Measurements from ENCODE around the gene WWOX.

Gene WWOX

DNA sequence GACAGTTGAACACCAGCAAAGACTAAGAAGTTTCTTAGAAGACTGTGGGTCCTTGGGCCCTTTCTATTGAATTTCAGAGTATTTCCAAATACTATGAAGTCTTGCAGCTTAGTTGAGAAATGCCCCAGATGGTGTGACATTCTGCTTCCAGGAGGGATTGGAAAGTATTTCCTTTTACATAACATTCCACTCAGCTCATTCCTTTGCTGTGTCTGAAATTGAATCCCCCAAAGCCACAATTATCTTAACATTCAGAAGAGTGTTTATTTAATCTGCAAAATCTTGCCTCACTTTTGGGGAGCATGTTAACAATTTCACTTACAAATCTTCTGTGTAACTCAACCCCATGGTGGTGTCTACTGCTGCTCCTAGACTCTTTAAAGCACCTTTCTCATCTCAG, 307.7 kb downstream of the WWOX start:
- DNase-seq = no peak

DNA sequence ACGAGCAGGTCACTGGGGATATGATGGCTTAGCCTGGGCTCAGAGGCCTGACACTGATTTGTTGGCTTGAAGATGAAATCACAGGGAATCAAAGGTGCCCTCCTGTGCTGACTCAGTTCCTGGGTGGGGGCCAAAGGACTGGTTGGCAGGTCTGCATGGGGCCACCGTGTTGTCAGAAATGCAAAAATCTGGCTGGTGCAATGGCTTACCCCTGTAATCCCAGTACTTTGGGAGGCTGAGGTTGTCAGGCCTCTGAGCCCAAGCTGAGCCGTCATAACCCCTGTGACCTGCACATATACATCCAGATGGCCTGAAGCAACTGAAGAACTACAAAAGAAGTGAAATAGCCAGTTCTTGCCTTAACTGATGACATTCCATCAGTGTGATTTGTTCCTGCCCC, 314.2 kb downstream of the WWOX start:
- DNase-seq = no peak

DNA sequence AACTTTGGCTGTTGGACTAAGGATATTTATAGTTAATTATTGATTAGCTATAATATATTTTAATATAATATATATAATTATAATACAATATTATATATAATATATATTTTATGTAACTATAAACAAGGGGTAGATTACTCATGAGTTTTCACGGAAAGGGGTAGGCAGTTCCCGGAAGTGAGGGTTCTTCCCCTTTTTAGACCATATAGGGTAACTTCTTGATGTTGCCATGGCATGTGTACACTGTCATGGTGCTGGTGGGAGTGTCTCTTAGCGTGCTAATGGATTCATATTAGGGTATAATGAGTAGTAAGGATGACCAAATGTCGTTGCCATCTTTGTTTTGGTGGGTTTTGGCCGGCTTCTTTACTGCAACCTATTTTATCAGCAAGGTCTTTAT, 315.6 kb downstream of the WWOX start:
- no peak for DNase-seq

DNA sequence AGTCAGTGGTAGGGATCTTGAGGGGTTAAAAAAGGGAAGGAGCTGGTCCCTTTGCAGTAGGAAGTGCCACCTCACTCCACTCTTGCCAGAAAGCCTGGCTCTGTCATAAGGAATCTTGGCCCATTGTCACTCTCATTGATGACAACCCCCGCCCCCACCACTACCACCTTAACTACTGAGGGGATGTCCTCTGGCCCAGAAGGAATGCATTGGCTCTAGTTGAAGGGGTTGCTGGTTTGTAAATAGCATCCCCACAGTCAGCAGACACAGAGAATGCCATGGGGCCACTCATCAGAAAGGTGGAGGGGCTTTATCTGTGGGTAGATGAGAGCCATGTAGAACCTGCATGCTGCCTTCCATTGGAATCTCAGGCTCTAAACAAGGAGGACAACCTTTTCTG, 316.2 kb downstream of the WWOX start:
- no peak for DNase-seq

DNA sequence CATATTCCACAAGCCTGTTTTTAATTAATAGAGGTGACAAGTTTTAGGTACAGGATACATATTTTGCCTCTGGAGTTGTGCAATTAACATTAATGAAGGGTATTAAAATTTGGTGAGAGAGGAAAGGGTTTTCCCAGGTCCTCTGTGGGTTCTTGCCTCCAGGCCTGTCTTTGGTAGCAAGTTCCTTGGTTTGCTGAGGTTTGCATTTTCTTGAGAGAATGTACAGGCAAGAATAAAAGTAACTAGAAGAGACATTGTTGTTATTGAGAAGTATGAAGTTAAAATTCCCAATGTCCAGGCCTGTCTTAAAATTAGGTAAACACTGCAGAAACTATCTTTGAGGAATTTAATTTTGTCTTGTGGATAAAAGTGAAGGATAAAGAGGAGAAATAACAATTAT, 316.9 kb downstream of the WWOX start:
- no peak for DNase-seq

DNA sequence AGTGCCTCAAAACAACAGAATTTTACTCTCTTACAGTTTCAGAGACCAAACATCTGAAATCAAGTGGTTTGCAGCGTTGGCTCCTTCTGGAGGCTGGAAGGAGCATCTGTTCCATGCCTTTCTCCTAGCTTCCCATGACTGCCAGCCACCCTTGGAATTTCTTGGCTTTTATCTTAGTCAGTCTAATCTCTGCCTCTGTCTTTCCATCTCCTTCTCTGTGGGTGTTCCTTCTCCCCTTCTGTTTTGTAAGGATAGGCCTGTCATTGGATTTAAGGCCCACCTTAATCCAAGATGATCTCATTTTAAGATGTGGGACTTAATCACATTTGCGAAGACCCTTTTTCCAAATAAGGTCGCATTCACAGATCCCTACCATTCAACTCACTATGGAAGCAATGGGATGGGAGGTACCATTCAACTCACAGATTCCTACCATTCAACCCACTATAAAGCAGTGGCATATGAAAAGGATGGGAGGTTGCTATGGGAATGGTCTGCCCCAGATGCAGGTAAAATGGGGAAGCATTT, 321.8 kb downstream of the WWOX start:
- DNase-seq = no peak

DNA sequence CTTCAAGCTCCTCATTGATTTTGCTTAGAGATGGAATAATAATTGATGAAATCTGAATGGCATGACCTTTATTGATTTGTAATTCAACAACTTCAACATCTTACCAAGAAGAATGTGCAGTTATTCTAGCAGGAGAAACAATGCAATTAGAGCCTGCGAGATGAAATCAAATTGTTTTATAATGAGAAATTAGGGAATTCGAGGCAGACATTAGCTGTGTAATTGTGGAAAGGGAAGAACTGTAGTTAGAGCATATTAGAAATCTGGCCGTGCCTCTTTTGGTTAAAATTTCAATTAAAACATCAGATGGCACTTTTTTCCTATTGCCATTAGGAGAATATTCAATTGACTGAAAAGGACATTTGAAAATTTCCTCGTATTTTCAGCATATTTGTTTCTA, 325.8 kb downstream of the WWOX start:
- no peak for DNase-seq

DNA sequence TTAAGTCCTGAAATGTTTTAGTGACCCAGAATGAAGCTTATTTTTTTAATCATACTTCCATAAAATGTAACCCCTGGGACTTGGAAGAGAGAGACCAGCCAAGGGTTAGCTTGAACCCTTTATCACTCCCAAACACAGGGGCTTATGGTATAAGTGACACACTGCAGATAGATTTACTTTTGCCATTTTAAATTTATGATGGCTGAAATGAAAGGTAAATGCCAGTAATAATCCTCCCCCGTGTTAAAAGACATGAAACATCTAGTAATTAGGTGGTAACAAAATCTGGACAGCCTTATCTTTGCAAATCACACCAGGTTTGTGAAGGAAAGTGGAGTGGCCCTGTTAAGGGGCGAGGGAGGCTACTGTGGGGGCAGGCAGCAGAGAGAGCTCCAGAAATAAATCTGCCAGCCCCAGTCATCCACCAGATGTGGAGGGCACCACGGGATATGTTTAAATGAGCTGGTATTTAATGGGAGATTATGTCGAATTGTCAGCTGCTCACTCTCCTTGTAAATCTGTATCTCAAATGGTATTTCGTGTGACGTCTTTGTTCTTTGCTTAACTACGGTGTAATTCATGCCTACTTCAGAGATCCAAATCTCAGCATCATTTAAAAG, 326.5 kb downstream of the WWOX start:
- DNase-seq = no peak

DNA sequence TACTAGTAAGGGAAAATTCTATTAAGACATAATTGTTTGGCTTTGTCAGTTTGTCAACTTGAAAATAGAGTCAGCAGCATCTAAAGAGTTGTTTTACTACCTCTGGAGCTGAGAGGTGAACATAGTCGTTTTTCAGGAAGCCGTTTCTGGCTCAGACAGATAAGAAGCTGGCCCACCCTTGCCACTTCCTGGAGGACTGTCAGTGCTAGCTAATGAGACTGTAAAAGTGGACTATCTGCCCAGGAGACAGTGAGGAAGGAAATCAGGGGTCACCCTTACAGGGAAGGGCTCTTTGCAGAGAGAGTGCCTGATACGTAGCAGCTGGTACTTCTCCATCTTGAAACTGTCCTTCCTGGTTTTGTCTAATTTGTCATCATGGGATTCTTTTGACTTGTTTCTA, 328.7 kb downstream of the WWOX start:
- no peak for DNase-seq

DNA sequence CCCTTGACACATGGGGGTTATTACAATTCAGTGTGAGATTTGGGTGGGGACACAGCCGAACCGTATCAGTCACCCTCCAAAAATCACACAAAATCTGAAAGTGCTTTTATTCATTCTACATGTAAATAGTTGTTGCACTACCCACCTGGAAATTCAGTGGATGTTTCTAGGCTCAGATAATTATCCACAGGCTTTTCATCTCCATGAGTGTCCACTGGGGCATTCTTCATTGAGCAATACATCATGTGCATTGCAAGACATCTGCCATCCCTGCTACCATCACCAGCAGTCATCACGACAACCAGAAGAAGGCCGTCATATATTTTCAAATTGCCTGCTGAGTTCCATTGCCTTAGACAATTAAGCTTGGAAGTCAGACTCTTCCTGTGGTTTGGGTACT, 330.8 kb downstream of the WWOX start:
- no peak for DNase-seq

DNA sequence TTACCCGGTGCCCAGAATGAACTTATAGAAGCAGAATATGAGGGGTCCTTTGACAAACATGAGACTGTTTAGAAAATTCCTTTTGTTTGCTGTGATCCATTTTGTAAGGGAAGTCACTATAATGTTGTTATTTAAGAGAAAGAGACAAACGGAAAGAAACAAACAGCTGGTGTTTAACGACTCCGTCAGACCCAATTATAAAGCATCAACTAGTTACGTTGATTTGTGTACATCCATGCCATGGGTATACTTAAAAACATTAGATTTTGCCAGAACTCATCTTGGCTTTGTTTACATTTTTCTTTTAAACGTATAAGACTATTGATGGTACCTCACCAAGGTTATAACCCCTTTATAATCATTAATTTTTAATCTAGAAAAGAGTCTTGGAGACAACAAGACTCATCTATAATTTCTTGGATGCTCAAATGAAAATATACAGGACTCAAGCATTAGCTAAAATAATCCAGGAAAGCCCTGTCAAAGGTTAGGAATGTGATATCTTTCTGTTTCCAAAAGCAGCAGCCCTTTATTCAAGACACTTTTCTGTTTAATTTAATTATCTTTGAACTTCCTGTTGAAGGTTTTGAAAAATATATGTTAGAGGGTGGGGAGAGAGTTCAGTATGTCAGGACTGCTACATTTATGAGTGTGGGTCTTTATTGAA, 331.7 kb downstream of the WWOX start:
- no peak for DNase-seq

DNA sequence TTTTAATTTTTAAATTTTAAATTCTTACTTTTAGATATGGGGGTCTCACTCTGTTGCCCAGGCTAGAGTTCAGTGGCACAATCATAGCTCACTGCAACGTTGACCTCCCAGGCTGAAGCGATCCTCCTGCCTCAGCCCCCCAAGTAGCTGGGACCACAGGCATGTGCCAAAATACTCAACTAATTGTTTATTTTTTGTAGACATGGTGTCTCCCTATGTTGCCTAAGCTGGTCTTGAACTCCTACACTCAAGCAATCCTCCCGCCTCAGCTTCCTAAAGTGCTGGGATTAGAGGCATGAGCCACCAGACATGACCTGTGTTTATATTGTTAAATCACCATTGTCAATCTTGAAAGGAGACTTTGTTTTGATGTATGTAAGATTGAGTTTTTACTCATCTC, 332.2 kb downstream of the WWOX start:
- no peak for DNase-seq

DNA sequence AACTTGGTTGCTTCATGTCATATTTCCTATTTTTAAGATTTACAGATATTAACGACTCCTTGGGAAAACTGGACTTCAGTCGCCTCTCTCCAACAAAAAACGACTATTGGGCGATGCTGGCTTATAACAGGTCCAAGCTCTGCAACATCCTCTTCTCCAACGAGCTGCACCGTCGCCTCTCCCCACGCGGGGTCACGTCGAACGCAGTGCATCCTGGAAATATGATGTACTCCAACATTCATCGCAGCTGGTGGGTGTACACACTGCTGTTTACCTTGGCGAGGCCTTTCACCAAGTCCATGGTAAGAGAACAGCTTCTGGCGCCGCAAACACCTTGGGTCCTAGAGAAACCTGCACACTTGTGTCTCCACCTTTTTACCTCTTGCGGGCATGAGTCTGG, 333.0 kb downstream of the WWOX start:
- DNase-seq = no peak

DNA sequence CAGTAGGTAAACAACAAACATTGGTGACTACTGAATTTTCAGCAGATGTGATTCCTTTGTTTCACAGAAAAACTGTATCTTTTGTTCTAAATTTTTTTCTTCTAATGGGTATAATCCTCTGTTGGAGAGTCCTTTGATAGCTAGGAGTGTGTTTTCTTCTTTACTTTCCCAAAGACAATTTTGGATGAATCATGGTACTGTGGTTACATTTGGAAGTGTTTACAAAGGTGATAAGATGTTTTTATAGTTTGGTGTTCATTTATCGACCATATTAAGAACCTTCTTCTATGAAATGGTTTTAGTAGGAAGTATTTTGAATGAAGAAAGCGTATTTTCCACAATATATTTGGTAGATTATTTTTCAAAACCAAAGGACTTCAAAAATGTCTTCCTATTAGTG, 333.7 kb downstream of the WWOX start:
- DNase-seq = no peak

DNA sequence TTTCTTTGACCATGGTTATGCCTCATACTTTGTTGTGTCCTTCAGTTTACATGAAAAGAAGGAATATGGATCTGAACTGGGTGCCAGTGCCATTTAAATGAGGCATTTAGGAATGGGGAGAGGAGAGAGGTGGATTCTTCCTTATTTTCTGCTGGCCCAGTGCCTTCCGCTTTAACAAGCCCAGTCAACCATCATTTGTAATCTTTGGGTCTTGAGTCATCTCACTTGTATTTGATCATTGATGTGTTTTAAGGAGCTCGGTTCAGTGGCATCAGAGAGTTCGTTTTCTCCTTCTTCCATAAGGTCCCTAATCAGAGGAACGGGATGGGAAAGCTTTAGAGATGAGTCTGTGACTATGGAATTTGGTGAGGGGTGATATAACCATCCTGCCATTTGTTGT, 334.9 kb downstream of the WWOX start:
- DNase-seq = no peak

DNA sequence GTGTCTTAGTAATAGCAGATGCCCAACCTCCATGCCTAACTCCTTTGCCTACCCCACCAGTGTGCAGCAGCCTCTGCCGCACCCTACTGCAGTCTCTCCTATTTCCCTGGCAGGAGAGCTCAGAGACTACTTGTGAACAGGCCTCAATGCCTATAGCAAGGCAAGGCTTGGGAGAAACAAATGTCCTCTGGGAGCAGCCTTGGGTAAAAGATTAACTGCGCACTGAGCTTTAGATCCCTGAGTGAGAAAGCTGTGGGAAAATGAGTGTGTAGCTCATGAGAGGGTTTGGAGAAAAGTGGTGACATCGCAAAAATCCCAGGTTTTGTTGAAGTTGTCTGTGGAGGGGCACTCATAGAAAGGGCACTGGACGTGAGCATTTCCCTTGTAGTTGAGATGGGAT, 335.8 kb downstream of the WWOX start:
- no peak for DNase-seq

DNA sequence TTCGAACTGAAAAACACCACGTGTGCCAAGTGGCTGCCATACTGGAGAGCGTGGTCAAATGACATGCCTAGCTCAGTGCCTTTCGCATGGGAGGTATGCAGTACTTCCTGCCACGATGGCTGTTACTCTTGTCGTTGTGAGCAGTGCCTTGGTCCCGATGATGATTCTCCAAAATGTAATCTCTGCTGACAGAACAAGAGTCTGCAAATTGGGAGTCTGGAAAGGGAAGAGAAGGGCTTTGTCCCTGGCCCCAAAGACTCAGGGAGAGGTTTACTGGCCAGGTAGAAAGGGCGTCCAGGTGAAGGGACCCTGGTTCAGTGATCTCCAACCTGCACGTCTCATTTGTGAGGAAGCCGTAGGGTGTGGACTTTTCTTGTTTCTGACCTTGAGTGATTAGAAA, 336.6 kb downstream of the WWOX start:
- DNase-seq = no peak

DNA sequence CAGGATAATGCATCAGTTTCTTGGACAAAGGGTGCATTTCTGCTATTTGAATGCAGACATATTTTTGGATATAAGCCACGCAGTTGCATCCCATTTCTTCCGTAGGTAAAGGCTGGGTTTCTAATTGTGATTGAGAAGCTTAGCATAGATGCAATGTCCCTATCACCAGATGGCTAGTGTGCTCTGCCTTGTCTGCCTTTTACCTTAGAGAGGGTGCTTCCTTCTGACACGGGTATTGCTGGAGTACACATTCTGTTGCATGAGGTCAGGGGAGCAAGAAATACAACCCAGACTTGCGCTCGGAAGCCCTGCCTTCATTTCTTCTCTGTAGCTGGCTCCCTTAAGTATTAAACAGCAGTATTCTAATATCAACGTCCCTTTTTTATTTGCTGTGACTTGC, 337.4 kb downstream of the WWOX start:
- DNase-seq = no peak

DNA sequence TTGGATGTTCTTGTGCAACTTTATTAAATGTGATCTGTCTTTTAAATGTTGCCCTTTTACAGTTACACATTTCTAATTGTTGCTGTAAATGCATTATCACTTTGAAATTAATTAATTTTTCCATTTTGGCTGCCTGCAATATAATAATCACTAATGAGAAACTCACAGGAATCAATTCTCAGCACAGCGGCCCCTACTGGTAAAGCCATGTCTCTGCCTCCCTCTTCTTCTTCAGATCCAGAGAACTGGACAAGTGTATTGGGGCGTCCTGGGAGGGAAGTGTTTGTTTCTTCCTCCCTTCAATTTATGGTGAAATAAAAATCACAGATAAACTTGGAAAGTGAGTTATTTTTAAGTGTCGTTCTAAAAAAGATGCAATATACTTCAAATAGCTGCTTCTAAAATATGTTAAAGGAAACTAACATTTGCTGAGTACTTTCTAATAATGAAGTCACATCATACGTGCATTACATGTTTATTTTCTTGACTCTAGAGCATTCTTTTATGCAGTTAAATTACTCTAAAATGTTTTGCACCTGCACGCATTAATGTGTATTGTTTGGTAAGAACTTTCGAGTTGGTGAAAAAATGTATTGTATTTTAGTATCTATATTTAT, 338.0 kb downstream of the WWOX start:
- peak; percentile 14 for DNase-seq

DNA sequence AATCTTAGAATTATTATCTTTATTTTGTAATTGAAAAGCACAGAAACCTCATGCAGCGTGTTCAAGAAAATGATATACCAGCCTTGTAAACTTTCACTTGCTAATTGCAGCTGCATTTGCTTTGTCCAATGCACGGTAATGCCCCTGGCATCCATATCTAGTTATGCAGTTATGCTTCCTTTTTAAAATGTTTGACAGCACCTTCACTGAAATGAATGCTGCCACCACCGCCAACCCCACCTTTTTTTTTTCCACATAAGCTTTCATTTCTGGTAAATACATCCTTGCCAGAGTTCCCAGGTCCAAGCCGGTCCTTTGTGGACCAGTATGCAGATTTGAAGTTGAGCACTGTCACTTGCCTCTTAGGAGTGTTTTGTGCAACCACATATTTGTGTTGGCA, 338.8 kb downstream of the WWOX start:
- DNase-seq = no peak

DNA sequence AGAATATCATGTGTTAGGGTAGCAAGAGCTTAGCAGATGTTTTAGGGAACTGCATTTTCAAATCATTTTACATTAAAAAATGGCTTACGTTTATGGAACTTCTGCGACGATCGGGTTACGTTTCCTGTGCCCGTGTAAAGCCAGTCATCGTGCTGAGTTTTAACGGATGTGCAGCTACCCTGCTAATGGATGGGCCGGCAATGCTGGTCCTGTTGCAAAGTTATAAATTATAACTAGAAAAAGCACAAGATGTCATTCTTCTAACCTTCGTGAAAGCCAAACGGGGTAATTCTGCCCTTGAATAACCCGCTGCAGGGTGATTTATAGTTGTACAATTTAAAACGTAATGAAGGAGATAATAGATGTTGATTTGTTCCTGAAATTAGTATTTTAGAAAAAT, 339.2 kb downstream of the WWOX start:
- no peak for DNase-seq

DNA sequence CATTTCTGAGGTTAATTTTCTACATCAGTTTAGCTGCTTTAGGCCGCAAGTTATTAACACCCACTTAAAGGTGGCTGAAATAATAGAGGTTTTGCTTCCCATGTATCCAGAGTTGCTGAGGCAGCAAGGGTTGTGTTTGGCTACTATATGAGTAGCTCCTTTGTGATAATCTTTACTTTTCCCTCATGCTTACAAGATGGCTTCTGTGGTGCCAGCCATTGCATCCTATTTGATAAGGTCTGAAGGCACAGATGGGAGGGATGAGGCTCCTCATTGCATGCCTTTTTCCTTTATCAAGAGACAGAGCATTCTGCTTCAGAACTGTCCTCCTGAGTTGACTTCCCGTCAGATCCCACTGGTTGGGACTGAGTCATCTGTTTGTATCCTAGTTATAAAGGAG, 340.2 kb downstream of the WWOX start:
- no peak for DNase-seq

DNA sequence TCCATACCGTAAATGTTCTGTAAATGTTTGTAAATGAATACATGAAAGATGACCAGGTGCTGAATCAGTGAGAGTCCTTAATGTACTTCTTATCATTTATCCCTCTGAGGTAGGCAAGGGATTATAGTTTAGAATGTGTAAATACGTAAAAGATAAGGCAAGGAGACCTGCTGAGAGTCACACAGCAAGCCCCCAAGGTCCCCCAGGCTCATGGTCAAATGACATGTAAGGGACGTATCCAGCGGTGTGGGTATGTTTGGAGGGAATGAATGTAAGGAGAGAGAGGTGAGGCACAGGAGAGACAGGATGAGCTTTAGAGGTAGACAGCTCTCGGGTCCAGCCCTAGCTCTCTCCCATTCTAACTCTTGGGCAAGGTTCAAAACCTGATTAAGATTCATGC, 341.8 kb downstream of the WWOX start:
- DNase-seq = no peak

DNA sequence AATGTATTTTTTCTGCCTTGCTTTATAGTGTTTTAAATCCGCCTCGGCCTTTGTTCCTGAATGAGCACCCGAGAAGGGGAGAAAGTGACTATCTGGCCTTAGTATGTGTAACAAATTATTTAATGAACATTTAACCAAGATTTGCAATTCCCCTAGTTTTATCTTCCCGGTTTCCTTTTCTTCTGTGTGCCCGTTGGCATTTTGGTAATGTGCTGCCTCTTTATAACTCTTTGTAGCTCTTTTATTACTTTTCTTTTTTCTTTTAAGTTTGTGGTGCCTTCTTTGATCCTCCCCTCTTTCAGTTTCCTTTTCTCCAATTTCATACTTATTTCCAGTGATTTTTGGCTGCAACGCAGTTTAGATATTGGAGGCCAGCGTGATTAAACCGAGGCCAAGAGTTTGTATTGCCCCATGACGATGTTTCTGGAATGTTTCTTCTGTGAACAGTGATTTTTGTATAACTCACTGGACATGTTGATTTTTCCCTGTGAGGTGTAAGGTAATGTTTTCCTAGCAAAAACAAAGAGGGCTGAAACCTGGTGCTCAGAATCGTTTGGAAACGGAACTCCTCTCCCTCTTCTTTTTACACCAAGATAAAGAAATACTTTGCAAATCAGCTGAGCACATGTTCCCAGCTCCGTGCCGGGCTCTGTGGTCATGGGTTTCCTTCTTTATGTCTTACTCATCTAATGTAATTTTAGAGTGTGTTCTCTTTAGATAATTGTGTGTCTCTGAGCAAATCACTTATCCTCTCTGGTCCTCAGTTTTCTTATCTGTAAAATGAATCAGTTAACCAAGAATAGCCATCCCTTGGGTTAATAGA, 344.3 kb downstream of the WWOX start:
- DNase-seq = no peak
